Glomerular endothelial cell (primary cell): ENCODE measurements around the gene KDM5B. TPM values are rescaled to one million over a fixed set of nuclear protein-coding genes. Genes with fewer than 3 reads are reported as not detected.

Source experiments
- DNase-seq: peaks from one replicate; pipeline ENCODE4 v3.0.0-alpha.2; 2011; ENCODE audit warnings: low read depth, low spot score; ENCODE audit errors: extremely low read depth
- total RNA-seq: library from RNA; depleted of rRNA; stranded (reverse); fragments of >200 nt; gene quantifications from 2 replicates; pipeline ENCODE4 v1.2.3, GENCODE V29; 2015

KDM5B gene
- total RNA-seq, 1 donor from 2014 or later = 96.4 TPM

DNA sequence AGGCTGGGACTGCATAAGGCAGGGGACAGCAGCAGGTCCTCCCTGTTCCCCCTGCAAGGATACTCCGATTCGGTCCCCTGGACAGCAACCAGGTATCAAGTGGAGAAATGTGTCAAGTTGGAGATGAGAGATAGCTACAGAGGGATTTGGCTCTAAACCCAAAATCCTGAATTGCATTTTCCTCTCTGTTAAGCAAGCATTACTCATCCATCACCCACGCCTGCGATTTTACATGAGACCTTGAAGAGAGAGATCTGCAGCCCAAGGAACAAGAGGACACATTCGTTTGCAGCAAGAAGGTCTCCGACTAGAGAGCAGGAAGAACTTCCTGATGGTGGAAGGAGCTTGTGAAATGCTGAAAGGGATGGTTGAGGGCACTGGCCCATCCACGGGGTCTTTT lies 119.8 kb downstream of the KDM5B start:
- no peak for DNase-seq

DNA sequence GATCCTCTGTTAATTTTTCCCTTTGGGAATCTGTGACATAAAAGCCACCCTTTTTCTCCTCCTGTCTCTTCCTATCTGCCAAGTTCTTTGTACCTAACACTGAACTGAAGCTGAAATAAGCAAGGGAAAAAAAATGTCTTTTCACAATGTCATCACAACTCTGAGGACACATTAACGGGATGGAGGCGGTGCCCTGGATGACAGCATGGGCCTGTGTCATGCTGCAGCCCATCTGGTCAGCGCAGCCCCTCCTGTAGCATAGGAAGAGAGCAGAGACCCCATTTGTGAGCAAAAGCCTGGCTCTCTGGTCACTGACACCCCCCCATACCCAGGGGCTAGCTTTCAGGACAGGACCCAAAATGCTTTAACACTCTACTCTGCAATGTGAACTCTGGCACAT lies 120.4 kb downstream of the KDM5B start:
- DNase-seq = no peak

DNA sequence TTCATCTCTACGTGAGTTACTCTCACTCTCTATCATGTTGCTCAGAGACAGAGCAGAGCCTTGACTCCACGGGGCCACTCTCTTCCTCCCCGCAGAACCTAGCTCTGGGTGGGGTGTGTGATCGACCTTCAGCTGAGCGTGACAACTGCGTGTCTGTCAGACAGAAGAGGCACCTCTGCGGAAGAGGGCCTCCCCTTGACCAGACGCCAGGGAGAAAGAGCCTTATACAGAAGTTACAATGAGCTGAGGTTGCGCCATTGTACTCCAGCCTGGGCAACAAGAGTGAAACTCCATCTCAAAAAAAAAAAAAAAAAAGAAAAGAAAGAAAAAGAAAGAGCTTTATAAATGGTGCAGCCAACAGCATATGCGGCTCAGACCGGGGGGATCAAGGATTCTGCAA lies 120.9 kb downstream of the KDM5B start:
- no peak for DNase-seq

DNA sequence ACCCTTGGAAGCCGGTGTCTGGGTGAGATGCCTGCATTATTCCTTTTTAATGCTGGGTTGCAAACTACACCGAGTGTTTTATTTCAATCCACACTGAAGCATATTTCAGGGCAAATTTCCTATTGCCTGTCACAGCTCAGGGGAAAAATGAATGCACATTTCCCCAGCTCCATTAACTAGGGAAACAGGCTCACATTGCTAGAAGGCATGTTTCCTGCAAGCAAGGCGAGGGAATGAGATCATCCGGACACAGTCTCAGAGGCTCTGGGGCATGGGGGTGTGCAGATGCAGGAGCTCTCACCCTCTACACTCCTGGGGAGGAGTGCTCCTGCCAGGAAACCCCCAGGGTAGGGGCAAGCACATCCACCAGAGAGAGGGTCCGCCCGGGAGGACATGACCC lies 122.6 kb downstream of the KDM5B start:
- no peak for DNase-seq

DNA sequence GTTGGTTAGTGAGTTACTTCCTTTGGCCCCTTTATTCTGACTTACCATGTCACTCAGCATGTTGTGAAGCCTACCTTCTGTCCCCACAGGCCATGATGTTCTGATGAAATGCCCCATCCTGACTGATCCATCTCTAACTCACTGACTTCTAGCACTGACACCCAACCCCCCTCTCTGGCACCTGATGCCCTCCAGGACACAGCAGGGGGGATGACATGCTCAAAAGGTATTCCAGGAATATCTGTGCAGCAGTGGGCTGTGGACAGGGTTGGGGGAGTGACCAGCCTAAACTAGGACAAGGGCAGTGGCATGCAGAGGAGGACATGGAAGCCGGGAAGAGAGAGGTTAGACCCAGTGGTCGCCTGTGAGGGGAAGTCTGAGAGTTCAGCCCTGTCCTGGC lies 123.5 kb downstream of the KDM5B start:
- DNase-seq = no peak

DNA sequence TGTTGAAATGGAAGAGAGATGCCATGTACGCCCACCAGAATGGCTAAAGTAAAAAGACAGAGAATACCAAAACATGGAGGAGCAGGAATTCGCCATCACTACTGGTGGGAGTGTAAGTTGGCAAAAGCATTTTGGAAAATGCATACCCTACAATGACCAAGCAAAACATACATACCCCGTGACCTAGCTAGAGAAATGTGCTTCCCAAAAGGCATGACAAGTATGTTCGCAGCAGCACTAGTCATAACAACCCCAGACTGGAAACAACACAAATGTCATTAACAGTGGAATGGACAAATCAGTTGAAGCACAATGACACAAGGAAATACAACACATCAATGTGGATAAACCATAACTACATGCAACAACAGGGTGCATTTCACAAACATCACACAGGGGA lies 125.2 kb downstream of the KDM5B start:
- DNase-seq = no peak

DNA sequence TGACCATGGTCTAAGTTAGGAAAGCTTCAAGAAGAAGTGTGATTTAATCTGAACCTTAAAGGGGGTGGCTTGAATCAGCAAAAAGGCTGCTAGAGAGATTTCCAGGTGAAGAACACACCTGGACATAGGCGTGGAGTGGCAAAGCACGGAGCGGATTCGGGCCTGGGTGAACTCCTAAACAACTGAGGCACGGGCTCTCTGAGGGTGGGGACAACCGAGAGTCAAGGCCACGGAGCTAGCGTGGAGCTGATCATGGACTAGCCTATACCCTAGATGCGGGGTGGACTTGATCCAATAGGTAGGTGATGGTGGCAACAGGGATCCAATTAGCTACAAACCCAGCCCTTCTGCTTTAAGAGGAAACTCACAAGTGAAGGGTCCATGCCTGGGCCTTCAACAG lies 125.7 kb downstream of the KDM5B start:
- DNase-seq = no peak

DNA sequence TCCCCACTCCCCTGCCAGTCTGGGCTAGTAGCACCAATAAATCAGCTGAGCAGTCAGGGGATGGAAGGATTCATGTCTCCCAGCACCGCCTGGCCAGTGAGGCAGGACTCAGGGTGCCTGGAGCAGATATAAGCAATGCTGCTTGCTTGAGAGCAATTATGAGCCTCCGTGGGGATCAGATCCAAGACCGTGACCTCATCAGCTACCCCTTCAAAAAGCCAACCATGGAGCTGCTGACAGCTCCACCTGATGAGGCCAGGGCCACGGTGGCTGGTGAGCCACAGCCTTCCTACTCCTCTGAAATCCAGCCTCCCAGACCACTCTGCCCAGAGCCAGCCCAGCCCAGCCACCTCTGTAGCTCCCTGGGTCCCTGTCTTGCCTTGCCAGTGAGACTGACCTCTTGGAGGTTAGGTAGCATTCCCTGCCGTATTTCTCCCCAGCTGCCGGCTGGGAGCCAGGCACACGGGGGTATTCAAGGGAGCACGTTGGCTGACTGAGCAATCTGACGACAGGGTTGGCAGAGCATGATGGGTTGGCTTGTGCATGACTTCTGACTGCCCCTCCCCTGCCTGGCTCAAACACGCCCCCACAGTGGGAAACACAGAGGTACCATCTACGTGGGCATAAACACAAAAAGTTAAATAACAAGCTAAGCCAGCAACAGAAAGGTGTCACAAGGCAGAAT lies 126.3 kb downstream of the KDM5B start:
- no peak for DNase-seq

DNA sequence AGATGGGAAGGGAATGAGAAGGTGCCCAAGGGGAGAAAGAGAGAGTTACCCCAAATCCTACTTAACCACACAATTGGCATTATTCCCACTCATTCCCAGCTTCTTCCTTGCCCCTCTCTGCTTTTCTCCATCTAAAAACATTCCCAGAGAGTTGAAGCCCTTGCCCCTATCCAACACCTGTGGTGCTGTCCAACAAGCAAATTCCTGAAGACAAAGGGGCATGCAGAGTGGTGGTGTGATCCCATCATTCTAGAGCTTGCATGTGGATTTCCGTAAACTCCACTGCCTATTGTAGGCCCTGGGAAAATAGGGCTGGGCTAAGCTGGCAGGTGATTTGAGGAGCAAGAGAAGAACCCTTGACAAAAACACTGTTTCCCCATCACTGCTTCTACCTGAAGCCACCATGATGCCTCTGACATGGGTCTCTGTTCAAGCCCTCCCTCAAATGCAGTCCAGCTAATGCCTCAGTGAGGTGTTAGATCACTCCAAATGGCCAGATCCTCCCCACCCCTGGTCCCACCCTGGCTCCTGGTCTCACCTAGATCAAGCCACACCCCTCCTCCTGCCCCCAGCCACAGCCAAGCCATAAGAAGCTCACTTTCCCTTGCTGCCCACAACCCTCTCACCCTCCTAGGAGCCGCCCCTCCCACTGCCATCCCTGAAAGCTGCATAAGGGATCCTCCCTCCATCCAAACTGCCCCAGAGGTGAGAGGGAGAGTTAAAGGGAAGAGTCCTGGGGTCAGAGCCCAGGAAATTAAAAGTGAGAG lies 127.5 kb downstream of the KDM5B start:
- DNase-seq = no peak

DNA sequence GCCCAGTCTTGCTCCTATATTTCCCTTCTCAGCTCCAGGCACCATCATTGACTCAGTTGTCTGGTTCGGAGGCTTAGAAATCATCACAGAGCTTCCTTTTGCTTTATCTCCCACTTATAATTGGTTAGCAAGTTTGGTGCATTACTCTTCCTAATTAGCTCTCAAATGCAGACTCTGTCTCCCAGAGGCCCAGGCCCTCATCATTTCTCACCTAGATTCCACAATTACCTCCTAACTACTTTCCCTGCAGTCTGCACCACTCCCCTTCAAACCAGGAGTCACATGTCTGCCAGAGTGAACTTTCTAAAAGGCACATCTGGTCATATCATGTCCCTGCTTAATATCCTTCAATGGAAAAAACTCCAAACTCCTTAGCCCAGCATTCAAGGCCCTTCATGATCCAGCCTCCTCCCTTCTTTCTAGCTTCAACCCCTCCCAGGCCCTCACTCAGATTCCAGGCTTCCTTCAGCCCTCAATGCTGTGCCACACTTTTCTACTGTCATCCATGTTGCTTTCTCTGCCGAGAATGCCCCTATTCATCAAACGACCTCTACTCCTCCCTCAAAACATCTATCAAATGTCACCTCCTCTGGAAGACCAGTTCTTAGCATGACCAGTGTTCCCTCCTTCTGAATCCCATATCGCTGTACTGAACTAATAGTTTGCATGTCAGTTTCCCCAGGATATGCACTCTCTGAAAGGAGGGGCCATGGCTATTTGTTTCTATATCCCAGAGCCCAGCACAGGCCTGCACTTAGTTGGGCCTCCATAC lies 128.6 kb downstream of the KDM5B start:
- DNase-seq = no peak

DNA sequence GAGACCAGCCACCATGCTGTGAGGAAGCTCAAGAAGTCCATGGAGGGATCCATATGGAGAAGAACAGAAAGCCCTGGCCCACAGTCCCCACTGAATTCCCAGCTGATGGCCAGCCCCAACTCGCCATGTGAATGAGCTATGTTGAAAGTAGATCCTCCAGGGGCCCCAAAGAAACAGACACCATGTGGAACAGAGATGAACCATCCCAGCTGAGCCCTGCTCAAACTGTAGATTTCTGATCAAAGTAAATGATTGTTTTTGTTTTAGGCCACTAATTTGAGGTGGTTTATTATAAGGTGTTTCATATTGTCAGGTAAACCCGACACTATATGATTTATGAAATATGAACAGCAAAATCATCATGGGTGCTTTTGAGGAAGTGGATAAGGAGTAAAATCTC lies 130.8 kb downstream of the KDM5B start:
- no peak for DNase-seq

Other genes starting within 250 kb of the KDM5B start
- gene SYT2, start 98.0 kb downstream of the KDM5B start, total RNA-seq = not detected in 2 replicates
- gene PCAT6, start 2.5 kb upstream of the KDM5B start, total RNA-seq = 6.0 TPM in 1 of 2 replicates, not detected in the other
- 8.9 and 11.9 TPM in 2 replicates for gene RABIF, start 80.7 kb upstream of the KDM5B start, total RNA-seq
- 20.4 and 22.1 TPM in 2 replicates for gene KLHL12, start 118.8 kb upstream of the KDM5B start, total RNA-seq
- 82.2 and 92.9 TPM in 2 replicates for gene ADIPOR1, start 149.9 kb upstream of the KDM5B start, total RNA-seq
- gene CYB5R1, start 158.8 kb upstream of the KDM5B start, total RNA-seq = 43.4 and 51.5 TPM in 2 replicates
- 55.4 and 58.7 TPM in 2 replicates for gene TMEM183A, start 199.0 kb upstream of the KDM5B start, total RNA-seq
- 0.29 and 6.8 TPM in 2 replicates for gene PPFIA4, start 218.1 kb upstream of the KDM5B start, total RNA-seq